DOHH2 (cell line): ENCODE data around the gene SELENOS.

ENCODE experiments used
- H3F3A ChIP-seq: fragments of 200-600 bp; sonication (generic), shearing (Covaris generic); 2 replicates; pipeline ENCODE4 v1.6.0; 2016; ENCODE audit warnings: antibody characterized with exemption, mild to moderate bottlenecking; ENCODE audit not compliant: control insufficient read depth, insufficient read depth
- H3K27ac ChIP-seq: fragments of 200-600 bp; sonication (generic); 2 replicates; pipeline ENCODE4 v1.5.1; 2014; ENCODE audit warnings: low read depth, mild to moderate bottlenecking, low read length, moderate library complexity
- H3K27me3 ChIP-seq: fragments of 200-600 bp; sonication (generic); 2 replicates; pipeline ENCODE4 v1.6.1; 2014; ENCODE audit warnings: mild to moderate bottlenecking, low read length, mixed read lengths; ENCODE audit not compliant: control insufficient read depth
- H3K36me3 ChIP-seq: fragments of 200-600 bp; sonication (generic); 2 replicates; pipeline ENCODE4 v1.6.1; 2014; ENCODE audit warnings: mild to moderate bottlenecking, low read length, moderate library complexity, mixed read lengths; ENCODE audit not compliant: control insufficient read depth
- H3K4me1 ChIP-seq: fragments of 200-600 bp; sonication (generic); 2 replicates; pipeline ENCODE4 v1.6.1; 2014; ENCODE audit warnings: mild to moderate bottlenecking, low read length, mixed read lengths; ENCODE audit not compliant: control insufficient read depth
- H3K4me2 ChIP-seq: fragments of 200-600 bp; sonication (generic); 2 replicates; pipeline ENCODE4 v1.6.0; 2014; ENCODE audit warnings: mild to moderate bottlenecking, low read length, moderate library complexity
- H3K4me3 ChIP-seq: fragments of 200-600 bp; sonication (generic); 2 replicates; pipeline ENCODE4 v1.5.1; 2014; ENCODE audit warnings: mild to moderate bottlenecking, low read length, mixed read lengths
- H3K79me2 ChIP-seq: fragments of 200-600 bp; sonication (generic); 2 replicates; pipeline ENCODE4 v1.6.1; 2014; ENCODE audit warnings: mild to moderate bottlenecking, low read length, mixed read lengths; ENCODE audit not compliant: control insufficient read depth
- H3K9me2 ChIP-seq: fragments of 200-600 bp; sonication (generic); replicated peaks from 2 replicates; pipeline ENCODE4 v1.6.1; 2014; ENCODE audit warnings: mild to moderate bottlenecking, low read length, mixed read lengths; ENCODE audit not compliant: control insufficient read depth
- H3K9me3 ChIP-seq: fragments of 200-600 bp; sonication (generic); 2 replicates; pipeline ENCODE4 v1.6.1; 2014; ENCODE audit warnings: antibody characterized with exemption, low read length, mixed read lengths; ENCODE audit not compliant: control insufficient read depth, insufficient read depth
- H4K20me1 ChIP-seq: fragments of 200-600 bp; sonication (generic); 2 replicates; pipeline ENCODE4 v1.6.0; 2014; ENCODE audit warnings: low read depth, mild to moderate bottlenecking, antibody characterized with exemption, low read length, moderate library complexity; ENCODE audit not compliant: control insufficient read depth, insufficient read depth
- EZH2phosphoT487 ChIP-seq: fragments of 200-600 bp; sonication (generic); IDR thresholded peaks from 2 replicates; pipeline ENCODE4 v1.6.1; 2017; ENCODE audit warnings: borderline replicate concordance, mild to moderate bottlenecking, antibody characterized with exemption, low read length, moderate library complexity, mixed read lengths
- TF ChIP-seq, protein P1 (sequence below): fragments of 200-600 bp; sonication (generic); IDR thresholded peaks from one replicate; pipeline ENCODE4 v1.5.1; 2014; ENCODE audit warnings: antibody characterized with exemption, mild to moderate bottlenecking, low read depth, low read length; ENCODE audit not compliant: poor library complexity, severe bottlenecking

The SELENOS gene

GRCh38 chr15:101286471-101287114 is 9.3 kb upstream of the SELENOS start:
- Histone ChIP-seq H3K27ac (no peak overlapping the region), H3K4me1 (peaks cover 1% of the 10 kb centered on the region), H3K36me3 (peaks cover 98% of the 10 kb centered on the region), H3K27me3 (no peaks in the 10 kb centered on the region), H4K20me1 (peaks cover 23% of the 10 kb centered on the region), H3K4me2 (no peak overlapping the region), H3K9me2 (no peaks in the 10 kb centered on the region), H3F3A (peaks cover 48% of the 10 kb centered on the region), H3K9me3 (no peaks in the 10 kb centered on the region), H3K79me2 (peaks cover 58% of the 10 kb centered on the region), H3K4me3 (no peak overlapping the region)
- TF ChIP-seq EZH2phosphoT487 = no peak
- TF ChIP-seq, protein P1, sequence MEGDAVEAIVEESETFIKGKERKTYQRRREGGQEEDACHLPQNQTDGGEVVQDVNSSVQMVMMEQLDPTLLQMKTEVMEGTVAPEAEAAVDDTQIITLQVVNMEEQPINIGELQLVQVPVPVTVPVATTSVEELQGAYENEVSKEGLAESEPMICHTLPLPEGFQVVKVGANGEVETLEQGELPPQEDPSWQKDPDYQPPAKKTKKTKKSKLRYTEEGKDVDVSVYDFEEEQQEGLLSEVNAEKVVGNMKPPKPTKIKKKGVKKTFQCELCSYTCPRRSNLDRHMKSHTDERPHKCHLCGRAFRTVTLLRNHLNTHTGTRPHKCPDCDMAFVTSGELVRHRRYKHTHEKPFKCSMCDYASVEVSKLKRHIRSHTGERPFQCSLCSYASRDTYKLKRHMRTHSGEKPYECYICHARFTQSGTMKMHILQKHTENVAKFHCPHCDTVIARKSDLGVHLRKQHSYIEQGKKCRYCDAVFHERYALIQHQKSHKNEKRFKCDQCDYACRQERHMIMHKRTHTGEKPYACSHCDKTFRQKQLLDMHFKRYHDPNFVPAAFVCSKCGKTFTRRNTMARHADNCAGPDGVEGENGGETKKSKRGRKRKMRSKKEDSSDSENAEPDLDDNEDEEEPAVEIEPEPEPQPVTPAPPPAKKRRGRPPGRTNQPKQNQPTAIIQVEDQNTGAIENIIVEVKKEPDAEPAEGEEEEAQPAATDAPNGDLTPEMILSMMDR = no peak

GRCh38 chr15:101283931-101284330 is 6.6 kb upstream of the SELENOS start:
- H4K20me1 ChIP-seq = peaks cover 19% of the 10 kb centered on the region
- H3K9me3 ChIP-seq = no peaks in the 10 kb centered on the region
- H3K4me2 ChIP-seq = no peak overlapping the region
- peaks cover 47% of the 10 kb centered on the region for H3F3A ChIP-seq
- peaks cover 88% of the 10 kb centered on the region for H3K36me3 ChIP-seq
- peaks cover 31% of the 10 kb centered on the region for H3K79me2 ChIP-seq
- no peaks in the 10 kb centered on the region for H3K27me3 ChIP-seq
- TF ChIP-seq EZH2phosphoT487 = no peak
- TF ChIP-seq, protein P1 = no peak
- H3K27ac ChIP-seq = no peak overlapping the region
- H3K9me2 ChIP-seq = no peaks in the 10 kb centered on the region
- no peaks in the 10 kb centered on the region for H3K4me1 ChIP-seq
- no peak overlapping the region for H3K4me3 ChIP-seq

- Histone ChIP-seq H3K4me2 (no peak overlapping the region), H3K9me2 (no peaks in the 10 kb centered on the region), H4K20me1 (no peaks in the 10 kb centered on the region; the same call in 1 of the 2 replicates), H3K4me3 (no peak overlapping the region), H3K36me3 (peaks cover 57% of the 10 kb centered on the region), H3K27ac (no peak overlapping the region), H3K4me1 (peaks cover 14% of the 10 kb centered on the region), H3K27me3 (no peaks in the 10 kb centered on the region), H3K79me2 (peaks cover 16% of the 10 kb centered on the region), H3K9me3 (no peaks in the 10 kb centered on the region), H3F3A (peaks cover 39% of the 10 kb centered on the region)
- no peak for TF ChIP-seq EZH2phosphoT487
- TF ChIP-seq, protein P1 = no peak
Measured at GRCh38 chr15:101280007-101280406, 2.7 kb upstream of the SELENOS start.
